ENCODE results near the gene SRPK1.
"Not testable (repeated sequence)": the region's sequence is repeated elsewhere in the genome, so short reads cannot be mapped to it uniquely, and the experiment has no call there.

Gene SRPK1

DNA sequence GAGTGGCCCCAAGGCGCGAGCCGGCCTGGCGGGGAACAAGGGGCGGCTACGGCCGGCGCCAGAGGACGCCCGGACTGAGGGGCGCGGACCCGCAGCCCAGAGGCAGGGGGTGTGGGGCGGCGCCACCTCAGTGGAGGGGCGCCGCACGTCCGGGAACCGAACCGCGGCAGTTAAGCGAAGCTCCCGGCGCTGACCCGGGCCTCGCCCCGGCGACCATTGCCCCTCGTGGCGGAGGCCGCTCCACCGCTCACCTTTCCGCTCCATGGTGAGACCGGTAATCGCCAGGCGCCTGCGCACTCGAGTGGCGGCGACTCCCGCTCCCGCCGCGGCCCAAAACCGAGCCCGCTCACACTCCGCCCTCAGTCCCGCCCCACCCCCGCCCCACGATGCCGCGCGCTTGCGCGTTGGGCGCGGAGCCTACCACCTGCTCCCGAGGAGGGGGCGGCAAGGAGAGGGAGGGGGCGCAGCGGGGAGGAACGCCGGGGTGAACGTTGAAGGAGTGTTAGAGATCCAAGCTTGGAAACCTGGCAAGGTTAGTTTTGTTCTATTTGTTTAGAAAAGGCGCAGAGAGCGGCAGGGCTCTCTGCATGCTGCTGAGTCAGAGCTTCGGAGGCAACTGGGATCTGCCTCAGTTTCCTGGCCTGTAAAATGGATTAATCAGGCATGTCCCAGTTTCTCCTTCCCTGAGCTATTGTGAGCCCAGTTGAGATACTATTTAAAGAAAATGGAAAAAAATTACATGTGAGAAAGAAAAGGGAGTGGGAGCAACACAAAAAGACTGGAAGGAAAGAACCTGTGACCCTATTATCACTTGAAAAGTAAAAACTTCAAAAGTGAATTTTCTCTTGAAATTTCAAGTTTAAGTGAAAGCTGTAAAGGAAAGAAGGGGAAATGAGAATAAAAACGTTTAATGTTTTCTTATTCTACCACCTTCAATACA, at the start of gene SRPK1:
TSS of gene SRPK1 (minus strand) at position 306 of the 940 bp plus-strand sequence. CDS start at position 264, 42 bp downstream.
- peak; percentile 86 for DNase-seq (ENCODE audit: low spot score)

GRCh38 chr6:35970181-35970580, 49.3 kb upstream of the SRPK1 start:
- no peak for DNase-seq (ENCODE audit: low spot score)

- no peak for DNase-seq (ENCODE audit: low spot score)
Measured at GRCh38 chr6:35969646-35970045, 48.7 kb upstream of the SRPK1 start.

- DNase-seq (ENCODE audit: low spot score): no peak
Measured at GRCh38 chr6:35968821-35969220, 47.9 kb upstream of the SRPK1 start.

DNA sequence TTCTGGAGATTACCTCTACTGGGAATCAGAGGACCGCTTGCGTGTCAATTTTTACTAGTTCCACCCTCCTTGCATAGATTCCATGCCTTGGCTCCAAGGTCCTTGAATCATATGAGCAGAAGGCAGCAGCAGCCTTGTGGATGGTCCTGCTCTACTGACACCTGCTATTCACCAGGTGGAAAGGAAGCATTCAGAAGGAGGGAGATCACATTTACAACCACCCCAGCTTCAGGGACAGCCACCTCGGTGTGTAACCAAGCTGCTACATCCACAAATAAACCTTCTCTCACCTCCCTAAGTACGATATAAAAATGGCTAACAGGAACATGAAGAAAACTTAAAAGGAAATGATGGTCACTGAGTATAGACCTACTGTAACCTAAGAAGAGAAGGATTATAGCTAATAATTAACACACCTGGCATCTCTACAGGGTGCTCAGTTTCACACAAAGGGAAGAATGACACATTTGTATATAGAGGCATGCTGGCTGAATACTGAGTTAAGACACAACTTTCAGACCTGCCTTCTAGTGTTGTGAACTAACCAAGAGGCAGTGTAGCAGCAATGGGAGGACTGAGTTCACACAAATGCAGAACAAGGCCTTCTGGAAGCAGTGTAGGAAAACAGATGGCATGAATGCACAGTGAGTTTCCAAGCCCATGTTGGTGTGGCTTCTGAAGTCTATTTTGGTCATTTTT, 46.3 kb upstream of the SRPK1 start:
- no peak for DNase-seq (ENCODE audit: low spot score)

GRCh38 chr6:35962779-35963560, 42.1 kb upstream of the SRPK1 start:
- DNase-seq (ENCODE audit: low spot score): no peak

GRCh38 chr6:35960187-35960586, 39.3 kb upstream of the SRPK1 start:
- DNase-seq (ENCODE audit: low spot score): no peak

GRCh38 chr6:35955970-35956369, 35.1 kb upstream of the SRPK1 start:
- DNase-seq (ENCODE audit: low spot score): no peak

- DNase-seq (ENCODE audit: low spot score): no peak
Measured at GRCh38 chr6:35955521-35955920, 34.6 kb upstream of the SRPK1 start.

DNA sequence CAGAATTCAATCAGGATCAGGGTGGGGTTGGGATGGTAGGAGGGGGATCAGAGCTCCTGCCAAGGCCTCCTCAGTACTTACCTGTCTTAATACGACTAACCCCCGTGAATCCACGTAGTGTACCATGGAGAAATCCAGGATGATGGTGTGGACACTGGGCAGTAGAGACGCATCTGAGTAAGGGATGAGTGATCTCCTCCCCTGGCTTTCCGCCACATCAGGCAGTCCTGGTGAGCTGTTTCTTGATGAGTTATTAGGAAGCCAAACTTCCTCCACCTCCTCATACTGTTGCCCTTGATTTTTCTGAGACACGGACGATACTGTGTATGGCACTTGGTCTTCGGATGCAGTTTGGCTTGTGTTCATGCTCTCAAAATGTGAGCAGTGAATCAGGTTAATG, 34.2 kb upstream of the SRPK1 start:
- no peak for DNase-seq (ENCODE audit: low spot score)

DNA sequence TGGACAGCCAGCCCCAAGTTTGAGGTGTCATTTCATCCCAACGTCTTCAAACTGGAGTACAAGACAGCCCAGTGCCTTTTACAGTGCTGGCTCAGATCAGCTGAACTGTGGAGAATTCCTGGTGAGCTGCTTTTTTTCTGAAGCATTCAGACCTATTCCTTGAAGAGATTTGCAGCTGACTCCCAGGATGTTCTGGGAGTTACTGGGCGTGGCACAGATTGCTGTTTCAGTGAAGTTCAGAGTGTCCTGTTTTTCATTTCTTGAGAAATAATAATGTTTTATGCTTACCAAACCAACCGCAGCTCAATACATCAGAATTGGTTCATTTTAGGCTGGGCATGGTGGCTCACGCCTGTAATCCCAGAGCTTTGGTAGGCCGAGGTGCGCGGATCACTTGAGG, 33.4 kb upstream of the SRPK1 start:
- DNase-seq (ENCODE audit: low spot score): no peak

DNA sequence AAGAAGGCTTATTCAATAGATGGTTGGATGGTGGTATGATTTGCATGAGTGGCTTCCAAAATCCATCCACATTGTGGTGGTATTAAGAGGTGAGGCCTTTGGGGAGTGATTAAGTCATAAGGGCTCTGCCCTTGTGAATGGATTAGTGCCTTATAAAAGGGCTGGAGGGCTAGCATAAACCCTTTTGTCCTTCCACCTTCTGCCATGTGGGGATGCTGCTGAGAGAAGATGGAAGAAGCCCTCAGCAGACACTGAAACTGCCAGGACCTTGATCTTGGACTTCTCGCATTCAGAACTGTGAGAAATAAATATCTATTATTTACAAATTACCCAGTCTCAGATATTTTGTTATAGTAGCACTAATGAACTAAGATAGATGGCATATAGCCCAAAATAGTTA, 27.8 kb upstream of the SRPK1 start:
- no peak for DNase-seq (ENCODE audit: low spot score)

GRCh38 chr6:35945650-35946025, 24.7 kb upstream of the SRPK1 start:
- no peak for DNase-seq (ENCODE audit: low spot score)

DNA sequence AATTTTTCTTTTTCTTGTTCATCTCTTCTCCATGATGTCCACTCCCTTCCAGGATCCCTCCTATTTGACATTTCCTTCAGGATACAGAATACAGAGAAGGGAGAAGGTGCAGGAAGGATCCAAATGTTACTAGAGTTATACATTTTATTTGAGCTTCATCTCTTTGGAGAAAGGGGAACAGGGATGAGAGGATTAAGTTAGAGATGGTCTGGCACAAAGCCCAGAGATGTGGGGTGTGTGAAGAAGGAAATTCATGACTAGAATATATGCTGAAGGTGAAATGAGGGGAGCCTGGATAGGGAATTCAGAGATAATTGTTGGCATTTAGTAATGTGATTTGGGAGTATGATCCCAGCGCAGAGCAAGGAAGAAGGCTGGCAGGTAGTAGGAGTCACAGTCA, 22.5 kb upstream of the SRPK1 start:
- no peak for DNase-seq (ENCODE audit: low spot score)

GRCh38 chr6:35942355-35942754, 21.5 kb upstream of the SRPK1 start:
- no peak for DNase-seq (ENCODE audit: low spot score)

DNA sequence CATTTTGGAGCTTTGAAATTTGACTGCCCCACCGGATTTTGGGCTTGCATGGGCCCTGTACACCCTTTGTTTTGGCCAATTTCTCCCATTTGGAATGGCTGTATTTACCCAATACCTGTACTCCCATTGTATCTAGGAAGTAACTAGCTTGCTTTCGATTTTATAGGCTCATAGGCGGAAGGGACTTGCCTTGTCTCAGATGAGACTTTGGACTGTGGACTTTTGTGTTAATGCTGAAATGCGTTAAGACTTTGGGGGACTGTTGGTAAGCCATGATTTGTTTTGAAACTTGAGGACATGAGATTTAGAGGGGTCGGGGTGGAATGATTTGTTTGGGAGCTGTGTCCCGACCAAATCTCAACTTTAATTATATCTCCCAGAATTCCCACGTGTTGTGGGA, 20.3 kb upstream of the SRPK1 start:
- DNase-seq (ENCODE audit: low spot score): not testable (repeated sequence)

DNA sequence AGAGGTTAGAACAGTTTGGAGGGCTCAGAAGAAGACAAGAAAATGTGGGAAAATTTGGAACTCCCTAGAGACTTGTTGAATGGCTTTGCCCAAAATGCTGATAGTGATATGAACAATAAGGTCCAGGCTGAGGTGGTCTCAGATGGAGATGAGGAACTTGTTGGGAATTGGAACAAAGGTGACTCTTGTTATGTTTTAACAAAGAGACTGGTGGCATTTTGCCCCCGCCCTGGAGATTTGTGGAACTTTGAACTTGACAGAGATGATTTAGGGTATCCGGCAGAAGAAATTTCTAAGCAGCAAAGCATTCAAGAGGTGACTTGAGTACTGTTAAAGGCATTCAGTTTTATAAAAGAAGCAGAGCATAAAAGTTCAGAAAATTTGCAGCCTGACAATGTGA, 19.1 kb upstream of the SRPK1 start:
- DNase-seq (ENCODE audit: low spot score): not testable (repeated sequence)

GRCh38 chr6:35939259-35939658, 18.4 kb upstream of the SRPK1 start:
- not testable (repeated sequence) for DNase-seq (ENCODE audit: low spot score)

DNA sequence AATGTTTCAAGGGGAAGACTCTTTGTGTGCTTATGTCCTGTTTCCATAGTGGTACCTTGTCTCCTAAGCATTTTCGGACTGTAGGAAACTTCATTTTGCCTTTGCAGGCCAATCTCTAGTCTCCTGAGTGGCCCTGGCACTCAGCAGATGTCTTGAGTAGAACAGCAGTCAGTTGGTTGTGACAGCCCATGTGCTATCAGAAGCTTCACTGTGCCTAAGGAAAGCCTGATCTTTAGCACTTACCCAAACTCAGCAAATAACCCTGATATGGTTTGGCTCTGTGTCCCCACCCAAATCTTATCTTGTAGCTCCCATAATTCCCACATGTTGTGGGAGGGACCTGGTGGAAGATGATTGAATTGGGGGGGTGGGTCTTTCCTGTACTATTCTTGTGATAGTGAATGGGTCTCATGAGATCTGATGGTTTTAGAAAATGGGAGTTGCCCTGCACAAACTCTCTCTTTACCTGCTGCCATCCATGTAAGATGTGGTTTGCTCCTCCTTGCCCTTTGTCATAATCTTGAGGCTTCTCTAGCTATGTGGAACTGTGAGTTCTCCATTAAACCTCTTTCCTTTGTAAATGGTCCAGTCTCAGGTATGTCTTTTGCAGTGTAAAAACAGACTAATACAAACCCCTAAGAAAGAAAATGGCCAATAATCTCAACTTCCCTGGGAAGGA, 15.9 kb upstream of the SRPK1 start:
- no peak for DNase-seq (ENCODE audit: low spot score)

- DNase-seq (ENCODE audit: low spot score): no peak
Measured at GRCh38 chr6:35935469-35935868, 14.6 kb upstream of the SRPK1 start.

- DNase-seq (ENCODE audit: low spot score): no peak
Measured at GRCh38 chr6:35933844-35934243, 12.9 kb upstream of the SRPK1 start.

GRCh38 chr6:35931873-35932272, 11.0 kb upstream of the SRPK1 start:
- not testable (repeated sequence) for DNase-seq (ENCODE audit: low spot score)
